IMR-90 (cell line): Measurements from ENCODE around the gene PUM2. TPM values are rescaled to one million over a fixed set of nuclear protein-coding genes. Genes with fewer than 3 reads are reported as not detected.

Experiments used
- ATAC-seq: fragments of 200-7000 bp; cut with Tn5 transposase; 2 replicates; pipeline ENCODE4 v1.9.1; 2020; ENCODE audit warnings: low read depth, mild to moderate bottlenecking, moderate library complexity
- BruUV-seq: library from RNA; stranded (reverse); fragments of 400-500 nt; replicated peaks from 2 replicates; lab custom pipeline; 2021; lab: Mats Ljungman, UMichigan
- CTCF ChIA-PET: fragments of 300-600 bp; formaldehyde crosslinking; extraction: SDS; loops from one replicate; lab custom pipeline; 2021; ENCODE audit warnings: antibody characterized with exemption; lab: Yijun Ruan, JAX
- POLR2A ChIA-PET: fragments of 300-600 bp; sonication (Branson Sonifier 250); formaldehyde crosslinking; loops from one replicate; lab custom pipeline; 2022; ENCODE audit warnings: antibody characterized with exemption; ENCODE audit not compliant: unreplicated experiment; lab: Charles Lee
- DNase-seq: peaks from one replicate; pipeline ENCODE4 v3.0.0; 2013
- H2AFZ ChIP-seq: replicated peaks from 2 replicates; pipeline ENCODE3; 2013; ENCODE audit warnings: low read length, mild to moderate bottlenecking; ENCODE audit not compliant: poor library complexity
- H2AK5ac ChIP-seq: 2 replicates; pipeline ENCODE4 v1.6.1; 2013; ENCODE audit warnings: low read depth, low read length, inconsistent platforms
- H2AK9ac ChIP-seq: replicated peaks from 2 replicates; pipeline ENCODE3; 2013; ENCODE audit warnings: mild to moderate bottlenecking, low read depth, low read length, moderate library complexity; ENCODE audit not compliant: poor library complexity
- H2BK120ac ChIP-seq: 2 replicates; pipeline ENCODE4 v1.6.1; 2013; ENCODE audit warnings: low read depth, low read length, inconsistent platforms
- H2BK15ac ChIP-seq: 3 replicates; pipeline ENCODE4 v1.6.1; 2013; ENCODE audit warnings: low read depth, low read length, inconsistent platforms
- H2BK20ac ChIP-seq: 2 replicates; pipeline ENCODE4 v1.6.1; 2013; ENCODE audit warnings: low read depth, mild to moderate bottlenecking, inconsistent platforms, low read length, moderate library complexity
- H2BK5ac ChIP-seq: 2 replicates; pipeline ENCODE4 v1.6.1; 2013; ENCODE audit warnings: mild to moderate bottlenecking, low read depth, low read length, inconsistent platforms; ENCODE audit not compliant: poor library complexity, severe bottlenecking
- H3K14ac ChIP-seq: replicated peaks from 2 replicates; pipeline ENCODE4 v1.6.1; 2013; ENCODE audit warnings: low read depth, low read length, inconsistent platforms
- H3K18ac ChIP-seq: 2 replicates; pipeline ENCODE4 v1.6.1; 2013; ENCODE audit warnings: low read depth, low read length, control low read depth
- H3K23ac ChIP-seq: 2 replicates; pipeline ENCODE4 v1.6.1; 2013; ENCODE audit warnings: low read depth, low read length, inconsistent platforms
- H3K27ac ChIP-seq: 2 replicates; pipeline ENCODE4 v1.5.1; 2013; ENCODE audit warnings: mild to moderate bottlenecking, control low read depth, low read length; ENCODE audit not compliant: insufficient read depth
- H3K27me3 ChIP-seq: 2 replicates; pipeline ENCODE4 v1.6.1; 2013; ENCODE audit warnings: low read length; ENCODE audit not compliant: control insufficient read depth, insufficient read depth
- H3K36me3 ChIP-seq: 2 replicates; pipeline ENCODE4 v1.6.1; 2013; ENCODE audit warnings: low read length, mixed read lengths; ENCODE audit not compliant: control insufficient read depth, insufficient read depth
- H3K4ac ChIP-seq: 2 replicates; pipeline ENCODE4 v1.6.1; 2013; ENCODE audit warnings: low read depth, low read length, inconsistent platforms
- H3K4me1 ChIP-seq: 2 replicates; pipeline ENCODE4 v1.6.1; 2013; ENCODE audit warnings: low read length, mixed read lengths; ENCODE audit not compliant: control insufficient read depth, insufficient read depth
- H3K4me2 ChIP-seq: 2 replicates; pipeline ENCODE4 v1.6.1; 2013; ENCODE audit warnings: low read depth, mild to moderate bottlenecking, control low read depth, low read length, moderate library complexity
- H3K4me3 ChIP-seq: 2 replicates; pipeline ENCODE4 v1.5.1; 2013; ENCODE audit warnings: low read depth, mild to moderate bottlenecking, control low read depth, low read length, moderate library complexity; ENCODE audit not compliant: insufficient read depth
- H3K56ac ChIP-seq: 2 replicates; pipeline ENCODE4 v1.6.1; 2013; ENCODE audit warnings: low read length, inconsistent platforms; ENCODE audit not compliant: insufficient read depth; ENCODE audit errors: extremely low read depth
- H3K79me1 ChIP-seq, 2 experiments: 2 replicates each; pipeline ENCODE4 v1.6.1; 2013; ENCODE audit warnings: low read length in 2 of 2, inconsistent platforms in 1 of 2, low read depth in 1 of 2
- H3K9ac ChIP-seq: 2 replicates; pipeline ENCODE4 v1.6.1; 2013; ENCODE audit warnings: low read depth, low read length, control low read depth
- H3K9me1 ChIP-seq: 2 replicates; pipeline ENCODE4 v1.6.1; 2013; ENCODE audit warnings: low read length, inconsistent platforms; ENCODE audit not compliant: insufficient read depth
- H3K9me3 ChIP-seq: 2 replicates; pipeline ENCODE4 v1.6.1; 2013; ENCODE audit warnings: low read length; ENCODE audit not compliant: control insufficient read depth, insufficient read depth
- H4K20me1 ChIP-seq: 2 replicates; pipeline ENCODE4 v1.6.1; 2013; ENCODE audit warnings: low read length, inconsistent platforms; ENCODE audit not compliant: insufficient read depth
- H4K5ac ChIP-seq: 2 replicates; pipeline ENCODE4 v1.6.1; 2013; ENCODE audit warnings: mild to moderate bottlenecking, low read depth, low read length, control low read depth
- H4K8ac ChIP-seq, 2 experiments: 2 replicates each; pipeline ENCODE4 v1.6.1; 2013; ENCODE audit warnings: low read depth in 2 of 2, low read length in 2 of 2, control low read depth in 1 of 2, inconsistent platforms in 1 of 2
- H4K91ac ChIP-seq: 2 replicates; pipeline ENCODE4 v1.6.1; 2013; ENCODE audit warnings: low read depth, low read length, inconsistent platforms; ENCODE audit not compliant: insufficient read depth
- BHLHE40 ChIP-seq: fragments of 150-350 bp; IDR thresholded peaks from 2 replicates; pipeline ENCODE4 v1.6.1; 2016; ENCODE audit warnings: mild to moderate bottlenecking, low read depth, low read length
- CEBPB ChIP-seq: IDR thresholded peaks from 2 replicates; pipeline ENCODE4 v1.6.1; 2012; ENCODE audit warnings: low read depth, low read length, improper control_type of control experiment
- CHD1 ChIP-seq: IDR thresholded peaks from 2 replicates; pipeline ENCODE4 v1.6.1; 2012; ENCODE audit warnings: low read depth, low read length, improper control_type of control experiment
- CTCF ChIP-seq: conservative IDR thresholded peaks from 2 replicates; pipeline ENCODE4 v1.5.1; 2012; ENCODE audit warnings: mild to moderate bottlenecking, low read depth, low read length, improper control_type of control experiment
- ELK1 ChIP-seq: fragments of 150-350 bp; IDR thresholded peaks from 2 replicates; pipeline ENCODE4 v1.6.1; 2016; ENCODE audit warnings: low read depth, mild to moderate bottlenecking, low read length, moderate library complexity, borderline replicate concordance
- MAFK ChIP-seq: IDR thresholded peaks from 2 replicates; pipeline ENCODE4 v1.6.1; 2012; ENCODE audit warnings: low read depth, low read length, improper control_type of control experiment
- MAZ ChIP-seq: IDR thresholded peaks from 2 replicates; pipeline ENCODE4 v1.6.1; 2012; ENCODE audit warnings: low read depth, mild to moderate bottlenecking, low read length, improper control_type of control experiment, moderate library complexity, borderline replicate concordance
- MXI1 ChIP-seq: IDR thresholded peaks from 2 replicates; pipeline ENCODE4 v1.6.1; 2012; ENCODE audit warnings: low read depth, mild to moderate bottlenecking, low read length, moderate library complexity, borderline replicate concordance
- NFE2L2 ChIP-seq: fragments of 150-350 bp; IDR thresholded peaks from 2 replicates; pipeline ENCODE4 v1.6.1; 2016; ENCODE audit warnings: low read depth, mild to moderate bottlenecking, low read length
- POLR2A ChIP-seq: IDR thresholded peaks from 2 replicates; pipeline ENCODE4 v1.6.1; 2012; ENCODE audit warnings: mild to moderate bottlenecking, low read depth, low read length
- RFX5 ChIP-seq: IDR thresholded peaks from 2 replicates; pipeline ENCODE4 v1.8.0; 2012; ENCODE audit warnings: low read depth, mild to moderate bottlenecking, low read length, moderate library complexity
- SMC3 ChIP-seq: fragments of 150-350 bp; IDR thresholded peaks from 2 replicates; pipeline ENCODE4 v1.6.1; 2016; ENCODE audit warnings: low read depth, mild to moderate bottlenecking, antibody characterized with exemption, low read length, moderate library complexity
- WGBS, 2 experiments: methylation state at CpG; one replicate each; pipeline versions ENCODE4 v1.1.5 to v1.1.7; 2013; ENCODE audit warnings: missing lambda C conversion rate in 2 of 2; ENCODE audit not compliant: insufficient read length in 1 of 2; ENCODE audit errors: extremely low coverage in 2 of 2; 5-methylcytosine and 5-hydroxymethylcytosine counted together
- dilution Hi-C: fragments of 300-500 bp; cut with HindIII; formaldehyde crosslinking; loops from one replicate; pipeline ENCODE4 v1.14.3; 2018; ENCODE audit warnings: low sequenced_read_pairs; ENCODE audit not compliant: unreplicated experiment
- in situ Hi-C: fragments of 300-500 bp; cut with MboI; formaldehyde crosslinking; loops from 3 replicates; pipeline ENCODE4 v1.14.3; 2019; ENCODE audit warnings: low sequenced_read_pairs, inconsistent platforms, mixed read lengths
- intact Hi-C: fragments of 100-400 bp; cut with micrococcal nuclease; formaldehyde crosslinking; loops from 2 replicates; pipeline ENCODE4 v1.10.0; 2022
- polyA plus RNA-seq, 3 experiments: library from polyadenylated mRNA; depleted of rRNA; stranded (reverse); fragments of >200 nt; gene quantifications; 2 replicates each; pipeline ENCODE4 v1.2.3, GENCODE V29; 2012; ENCODE audit warnings: low replicate concordance in 1 of 3
- total RNA-seq: library from RNA; depleted of rRNA; stranded (reverse); fragments of >200 nt; gene quantifications from 2 replicates; pipeline ENCODE4 v1.2.3, GENCODE V29; 2012
- TF ChIP-seq, protein P1 (sequence below): fragments of 150-350 bp; IDR thresholded peaks from 2 replicates; pipeline ENCODE4 v1.6.1; 2017; ENCODE audit warnings: mild to moderate bottlenecking, antibody characterized with exemption, low read length, low read depth

Gene PUM2
- total and polyA plus RNA-seq, 2 of the 4 experiments (the other 2 are of a cell fraction), result 18.8 to 38.4 TPM

- no TSS peak for BruUV-seq
- H4K8ac ChIP-seq, result no peak overlapping the region
- ChIA-PET POLR2A (no interaction called here), CTCF (interaction anchor here (0.5 to 0.7 kb wide), 2 partner anchors 45 to 57 kb away, joined by 3 to 6 read pairs; no protein-coding TSS in a partner anchor)
- no peak overlapping the region for H3K14ac ChIP-seq
- no peak overlapping the region for H3K4me2 ChIP-seq
- H3K23ac ChIP-seq, result no peak overlapping the region
- dilution Hi-C loops (no loop called here), in situ Hi-C loops (no loop called here), intact Hi-C loops (no loop called here)
- H3K4me3 ChIP-seq, result no peak overlapping the region
- H4K91ac ChIP-seq, result no peak overlapping the region
- H3K36me3 ChIP-seq, result no peaks in the 10 kb centered on the region
- H2BK5ac ChIP-seq, result no peak overlapping the region
- no peaks in the 10 kb centered on the region for H4K20me1 ChIP-seq
- no peak overlapping the region for H3K56ac ChIP-seq
- no peak overlapping the region for H4K5ac ChIP-seq
- DNase-seq (no peak), ATAC-seq (no peak)
- no peak overlapping the region for H3K18ac ChIP-seq
- H2BK120ac ChIP-seq, result no peak overlapping the region
- no CpG with 5 or more reads among the region's 5 CpGs for WGBS, 2 experiments
- H3K27ac ChIP-seq, result no peak overlapping the region
- no peak overlapping the region for H2AFZ ChIP-seq
- H3K79me1 ChIP-seq, result no peaks in the 10 kb centered on the region
- TF ChIP-seq MAZ (no peak), CEBPB (no peak), SMC3 (no peak), RFX5 (no peak), MXI1 (no peak), CTCF (no peak), BHLHE40 (no peak), ELK1 (no peak), MAFK (no peak), NFE2L2 (no peak), CHD1 (no peak), POLR2A (no peak)
- TF ChIP-seq, protein P1, sequence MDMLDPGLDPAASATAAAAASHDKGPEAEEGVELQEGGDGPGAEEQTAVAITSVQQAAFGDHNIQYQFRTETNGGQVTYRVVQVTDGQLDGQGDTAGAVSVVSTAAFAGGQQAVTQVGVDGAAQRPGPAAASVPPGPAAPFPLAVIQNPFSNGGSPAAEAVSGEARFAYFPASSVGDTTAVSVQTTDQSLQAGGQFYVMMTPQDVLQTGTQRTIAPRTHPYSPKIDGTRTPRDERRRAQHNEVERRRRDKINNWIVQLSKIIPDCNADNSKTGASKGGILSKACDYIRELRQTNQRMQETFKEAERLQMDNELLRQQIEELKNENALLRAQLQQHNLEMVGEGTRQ, result no peak
- H2AK5ac ChIP-seq, result no peak overlapping the region
- H3K27me3 ChIP-seq, result no peaks in the 10 kb centered on the region
- peak overlapping the region; percentile 70 for H2AK9ac ChIP-seq
- no peaks in the 10 kb centered on the region; the same call in 1 of the 2 replicates for H3K9me3 ChIP-seq
- H3K9me1 ChIP-seq, result peaks cover 6% of the 10 kb centered on the region; the same call in 1 of the 2 replicates
- H3K4ac ChIP-seq, result no peak overlapping the region
- no peak overlapping the region for H2BK15ac ChIP-seq
- H3K9ac ChIP-seq, result no peak overlapping the region
- no peak overlapping the region for H2BK20ac ChIP-seq
- H3K4me1 ChIP-seq, result no peaks in the 10 kb centered on the region
Measured at GRCh38 chr2:20232837-20233207, 117.8 kb downstream of the PUM2 start.
